GM04504 (cell line): ENCODE data around the gene DTYMK.
A peak's percentile ranks its signal among the peaks of the same experiment; 100 is the strongest.
"Not testable (repeated sequence)": the region's sequence is repeated elsewhere in the genome, so short reads cannot be mapped to it uniquely, and the experiment has no call there.

Experiments used
- DNase-seq: peaks from one replicate; pipeline ENCODE4 v3.0.0-alpha.2; 2012; ENCODE audit warnings: low read depth

The DTYMK gene

GRCh38 chr2:241671457-241672240 lies 15.0 kb downstream of the DTYMK start:
- DNase-seq: no peak

GRCh38 chr2:241670333-241671110 lies 16.1 kb downstream of the DTYMK start:
- DNase-seq: no peak

GRCh38 chr2:241668839-241669238 lies 17.8 kb downstream of the DTYMK start:
- no peak for DNase-seq

GRCh38 chr2:241668354-241668753 lies 18.3 kb downstream of the DTYMK start:
- no peak for DNase-seq

- no peak for DNase-seq
Measured at GRCh38 chr2:241666627-241667400, 19.8 kb downstream of the DTYMK start.

- no peak for DNase-seq
Measured at GRCh38 chr2:241665731-241666440, 20.7 kb downstream of the DTYMK start.

GRCh38 chr2:241662731-241663130 lies 23.9 kb downstream of the DTYMK start:
- not testable (repeated sequence) for DNase-seq

GRCh38 chr2:241660593-241661213 lies 25.9 kb downstream of the DTYMK start:
- no peak for DNase-seq

GRCh38 chr2:241659150-241659739 lies 27.4 kb downstream of the DTYMK start:
- peak; percentile 63 for DNase-seq

GRCh38 chr2:241658296-241658695 lies 28.3 kb downstream of the DTYMK start:
- DNase-seq: no peak

GRCh38 chr2:241657786-241658254 lies 28.8 kb downstream of the DTYMK start:
- no peak for DNase-seq

- DNase-seq: no peak
Measured at GRCh38 chr2:241656190-241656741, 30.3 kb downstream of the DTYMK start.

GRCh38 chr2:241655516-241656189 lies 31.0 kb downstream of the DTYMK start:
- DNase-seq: no peak

GRCh38 chr2:241654551-241654950 lies 32.1 kb downstream of the DTYMK start:
- no peak for DNase-seq

- no peak for DNase-seq
Measured at GRCh38 chr2:241653210-241653750, 33.3 kb downstream of the DTYMK start.

- DNase-seq: no peak
Measured at GRCh38 chr2:241652722-241653121, 33.9 kb downstream of the DTYMK start.

GRCh38 chr2:241652142-241652541 lies 34.5 kb downstream of the DTYMK start:
- DNase-seq: no peak

- no peak for DNase-seq
Measured at GRCh38 chr2:241649927-241650326, 36.7 kb downstream of the DTYMK start.

- no peak for DNase-seq
Measured at GRCh38 chr2:241649404-241649803, 37.2 kb downstream of the DTYMK start.

GRCh38 chr2:241648453-241648852 lies 38.2 kb downstream of the DTYMK start:
- DNase-seq: no peak
